DOHH2 (cell line): Measurements from ENCODE around the gene KNDC1.

Source experiments
- CTCF ChIP-seq: fragments of 200-600 bp; sonication (generic); IDR thresholded peaks from one replicate; pipeline ENCODE4 v1.5.1; 2014; ENCODE audit warnings: antibody characterized with exemption, mild to moderate bottlenecking, low read depth, low read length; ENCODE audit not compliant: poor library complexity, severe bottlenecking
- EZH2phosphoT487 ChIP-seq: fragments of 200-600 bp; sonication (generic); IDR thresholded peaks from 2 replicates; pipeline ENCODE4 v1.6.1; 2017; ENCODE audit warnings: borderline replicate concordance, mild to moderate bottlenecking, antibody characterized with exemption, low read length, moderate library complexity, mixed read lengths

DNA sequence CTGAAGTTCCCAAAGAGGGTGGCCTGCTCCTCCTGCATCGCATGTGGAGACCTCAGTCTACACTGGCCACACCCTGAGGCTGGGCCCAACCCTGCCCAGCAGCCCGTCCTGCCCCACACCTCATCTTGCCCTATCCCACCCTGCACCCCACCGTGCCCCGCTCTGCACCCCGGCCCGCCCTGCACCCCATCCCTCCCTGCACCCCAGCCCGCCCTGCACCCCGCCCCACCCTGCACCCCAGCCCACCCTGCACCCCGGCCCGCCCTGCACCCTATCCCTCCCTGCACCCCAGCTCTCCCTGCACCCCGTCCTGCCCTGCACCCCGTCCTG lies 92.2 kb downstream of the KNDC1 start:
- no peak for TF ChIP-seq CTCF
- no peak for TF ChIP-seq EZH2phosphoT487
